HG03432 (cell line): ENCODE data around the gene ZFP14.

Source experiments
- ATAC-seq: cut with Tn5 transposase; IDR thresholded peaks from one replicate; pipeline ENCODE4 v1.9.1; 2021; ENCODE audit warnings: mild to moderate bottlenecking, moderate library complexity; ENCODE audit not compliant: unreplicated experiment

ZFP14 gene

GRCh38 chr19:36378625-36379509, at the start of gene ZFP14:
Gene ZFP14, minus strand, starts transcription at chr19:36379201. Its CDS starts 11,309 bp downstream, at chr19:36367892.
- ATAC-seq, result peak; percentile 96

GRCh38 chr19:36423925-36424324, 44.9 kb upstream of the ZFP14 start:
- no peak for ATAC-seq

DNA sequence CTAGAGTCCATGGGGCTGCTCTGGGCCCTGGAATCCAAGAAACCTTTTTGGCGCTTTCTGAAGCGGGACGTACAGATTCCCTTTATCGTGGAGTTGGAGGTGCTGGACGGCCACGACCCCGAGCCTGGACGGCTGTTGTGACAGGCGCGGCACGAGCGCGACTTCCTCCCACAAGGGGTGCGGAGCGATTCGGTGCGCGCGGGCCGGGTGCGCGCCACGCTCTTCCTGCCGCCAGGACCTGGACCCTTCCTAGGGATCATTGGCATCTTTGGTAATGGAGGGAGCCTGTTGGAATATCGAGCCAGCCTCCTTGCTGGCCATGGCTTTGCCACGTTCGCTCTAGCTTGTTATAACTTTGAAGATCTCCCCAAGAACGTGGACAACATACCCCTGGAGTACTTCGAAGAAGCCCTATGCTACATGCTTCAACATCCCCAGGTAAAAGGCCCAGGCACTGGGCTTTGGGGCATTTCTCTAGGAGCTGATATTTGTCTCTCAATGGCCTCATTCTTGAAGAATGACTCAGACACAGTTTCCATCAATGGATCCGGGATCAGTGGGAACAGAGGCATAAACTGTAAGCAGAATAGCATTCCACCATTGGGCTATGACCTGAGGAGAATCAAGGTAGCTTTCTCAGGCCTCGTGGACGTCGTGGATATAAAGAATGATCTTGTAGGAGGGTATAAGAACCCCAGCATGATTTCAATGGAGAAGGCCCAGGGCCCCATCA, 42.9 kb upstream of the ZFP14 start:
- no peak for ATAC-seq

- no peak for ATAC-seq
Measured at GRCh38 chr19:36420961-36421748, 42.2 kb upstream of the ZFP14 start.

- peak; percentile 90 for ATAC-seq
Measured at GRCh38 chr19:36418287-36419001, 39.4 kb upstream of the ZFP14 start, which contains the start of gene ZFP82. Gene ZFP82, minus strand, starts transcription at chr19:36418644. Its CDS starts 8,855 bp downstream, at chr19:36409789.

- no peak for ATAC-seq
Measured at GRCh38 chr19:36417752-36418286, 38.8 kb upstream of the ZFP14 start.

DNA sequence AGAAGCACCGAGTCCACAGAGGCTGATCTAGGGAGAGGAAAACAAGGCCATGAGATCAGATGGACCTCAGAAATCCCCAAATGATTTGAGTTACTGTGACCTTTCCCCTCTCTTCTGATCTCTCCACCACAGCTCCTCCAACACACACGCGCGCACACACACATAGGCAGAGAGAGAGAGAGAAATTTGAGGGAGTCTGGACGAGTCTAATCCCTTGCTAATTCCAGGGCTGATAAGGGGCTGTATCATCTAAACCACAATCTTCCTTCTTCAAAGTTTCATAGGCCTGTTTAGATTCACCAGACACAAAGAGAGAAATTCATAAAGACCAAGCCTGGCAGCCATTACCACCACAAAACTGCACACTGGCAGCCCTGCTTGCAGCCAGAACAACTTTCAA, 30.8 kb upstream of the ZFP14 start:
- no peak for ATAC-seq

- no peak for ATAC-seq
Measured at GRCh38 chr19:36408101-36408500, 29.1 kb upstream of the ZFP14 start.

DNA sequence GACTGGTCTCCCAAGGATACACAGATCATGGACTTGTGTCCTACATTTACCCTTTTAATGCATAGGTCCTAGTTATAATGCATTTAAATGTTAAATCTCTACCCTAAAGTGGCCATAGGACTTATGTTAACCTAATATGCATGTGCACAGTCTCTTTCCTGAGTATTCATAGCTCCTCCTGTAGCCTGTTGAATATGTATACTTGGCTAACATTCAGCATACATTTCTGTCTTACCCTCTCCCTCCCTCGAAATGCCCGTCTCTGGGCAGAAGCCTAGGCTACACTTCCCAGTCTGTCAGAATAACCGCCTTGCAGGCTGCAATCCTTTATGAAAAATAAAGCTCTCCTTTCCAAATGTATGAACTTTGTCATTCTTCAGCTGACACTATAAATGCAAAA, 25.5 kb upstream of the ZFP14 start:
- no peak for ATAC-seq

GRCh38 chr19:36401475-36401874, 22.5 kb upstream of the ZFP14 start:
- no peak for ATAC-seq

GRCh38 chr19:36398571-36398970, 19.6 kb upstream of the ZFP14 start:
- no peak for ATAC-seq

DNA sequence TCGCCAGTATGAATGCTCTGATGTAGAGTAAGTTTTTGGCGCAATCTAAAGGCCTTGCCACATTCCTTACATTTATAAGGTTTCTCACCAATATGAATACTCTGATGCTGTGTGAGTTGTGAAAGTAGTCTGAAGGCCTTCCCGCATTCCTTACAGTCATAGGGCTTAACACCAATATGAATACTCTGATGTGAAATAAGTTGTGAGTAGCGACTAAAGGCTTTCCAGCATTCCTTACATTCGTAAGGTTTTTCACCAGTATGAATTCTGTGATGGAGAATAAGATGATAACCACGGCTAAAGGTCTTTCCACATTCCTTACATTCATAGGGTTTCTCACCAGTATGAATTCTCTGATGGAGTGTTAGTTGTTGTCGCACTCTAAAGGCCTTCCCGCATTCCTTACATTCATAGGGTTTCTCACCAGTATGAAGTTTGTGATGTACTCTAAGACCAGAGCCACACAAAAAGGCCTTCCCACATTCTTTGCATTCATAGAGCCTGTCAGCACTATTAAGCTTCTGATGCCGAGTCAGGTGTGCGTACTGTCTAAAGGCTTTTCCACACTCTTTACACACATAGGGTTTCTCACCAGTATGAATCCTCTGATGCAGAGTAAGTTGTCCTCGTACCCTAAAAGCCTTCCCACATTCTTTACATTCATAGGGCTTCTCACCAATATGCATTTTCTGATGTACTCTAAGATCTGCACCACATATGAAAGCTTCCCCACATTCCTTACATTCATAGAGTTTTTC, 14.1 kb upstream of the ZFP14 start:
- ATAC-seq, result no peak

- no peak for ATAC-seq
Measured at GRCh38 chr19:36379510-36379819, 464 bp upstream of the ZFP14 start.

GRCh38 chr19:36377541-36378178, 1.3 kb downstream of the ZFP14 start:
- no peak for ATAC-seq

GRCh38 chr19:36373638-36374156, 5.3 kb downstream of the ZFP14 start:
- ATAC-seq, result no peak

DNA sequence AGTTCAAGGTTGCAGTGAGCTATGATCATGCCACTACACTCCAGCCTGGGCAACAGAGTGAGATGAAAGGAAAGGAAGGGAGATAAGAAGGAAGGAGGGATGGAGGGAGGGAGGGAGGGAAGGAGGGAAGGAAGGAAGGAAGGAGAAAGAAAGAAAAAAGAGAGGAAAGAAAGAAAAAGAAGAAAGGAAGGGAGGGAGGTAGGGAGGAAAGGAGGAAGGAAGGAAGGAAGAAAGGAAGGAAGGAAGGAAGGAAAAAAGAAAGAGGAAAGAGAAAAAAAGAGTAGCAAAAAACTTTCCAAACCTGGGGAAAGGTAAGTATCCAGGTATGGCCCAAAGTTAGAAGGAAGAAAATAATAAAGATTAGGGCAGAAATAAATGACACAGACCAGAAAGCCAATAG, 7.1 kb downstream of the ZFP14 start:
- ATAC-seq, result no peak

- no peak for ATAC-seq
Measured at GRCh38 chr19:36363845-36364244, 15.2 kb downstream of the ZFP14 start.

GRCh38 chr19:36340786-36341372, 38.1 kb downstream of the ZFP14 start:
- ATAC-seq, result no peak
